SK-N-MC (cell line): ENCODE data around the gene PRKCB.

ENCODE experiments used
- EZH2 ChIP-seq: fragments of 200-600 bp; sonication (generic); IDR thresholded peaks from one replicate; pipeline ENCODE4 v1.6.1; 2017; ENCODE audit warnings: antibody characterized with exemption
- FOXP2 ChIP-seq: optimal IDR thresholded peaks from 2 replicates; pipeline ENCODE3; 2011; ENCODE audit warnings: mild to moderate bottlenecking, moderate library complexity; ENCODE audit not compliant: insufficient read depth; ENCODE audit errors: extremely low read length, control extremely low read depth
- POLR2AphosphoS5 ChIP-seq: IDR thresholded peaks from 2 replicates; pipeline ENCODE4 v1.6.1; 2012; ENCODE audit warnings: mild to moderate bottlenecking, low read depth, low read length, borderline replicate concordance

DNA sequence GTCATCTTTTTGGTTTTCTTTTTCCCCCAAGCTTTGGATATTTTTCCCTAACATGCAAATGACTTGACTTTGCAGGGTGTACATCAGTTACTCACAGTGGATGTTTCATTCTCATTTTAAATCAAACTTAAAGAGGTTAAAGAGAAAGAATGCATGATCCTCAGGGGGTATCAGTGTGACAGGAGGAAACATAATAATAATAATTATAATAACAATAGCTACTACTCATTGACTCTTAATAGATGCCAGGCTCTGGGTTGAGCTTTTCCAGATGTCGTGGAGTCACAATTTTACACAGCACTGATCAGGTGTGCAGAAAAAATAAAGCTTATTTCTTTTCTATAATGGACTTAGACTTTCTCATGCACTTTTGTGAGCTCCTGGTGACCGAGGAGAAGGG lies 263.1 kb downstream of the PRKCB start:
- TF ChIP-seq EZH2 = no peak
- no peak for TF ChIP-seq POLR2AphosphoS5
- no peak for TF ChIP-seq FOXP2
